GM21528 (cell line): ENCODE data around the gene TMTC1.

ENCODE experiments used
- ATAC-seq: cut with Tn5 transposase; IDR thresholded peaks from one replicate; pipeline ENCODE4 v1.9.1; 2021; ENCODE audit warnings: mild to moderate bottlenecking, moderate library complexity; ENCODE audit not compliant: unreplicated experiment, low FRiP score

TMTC1 gene

DNA sequence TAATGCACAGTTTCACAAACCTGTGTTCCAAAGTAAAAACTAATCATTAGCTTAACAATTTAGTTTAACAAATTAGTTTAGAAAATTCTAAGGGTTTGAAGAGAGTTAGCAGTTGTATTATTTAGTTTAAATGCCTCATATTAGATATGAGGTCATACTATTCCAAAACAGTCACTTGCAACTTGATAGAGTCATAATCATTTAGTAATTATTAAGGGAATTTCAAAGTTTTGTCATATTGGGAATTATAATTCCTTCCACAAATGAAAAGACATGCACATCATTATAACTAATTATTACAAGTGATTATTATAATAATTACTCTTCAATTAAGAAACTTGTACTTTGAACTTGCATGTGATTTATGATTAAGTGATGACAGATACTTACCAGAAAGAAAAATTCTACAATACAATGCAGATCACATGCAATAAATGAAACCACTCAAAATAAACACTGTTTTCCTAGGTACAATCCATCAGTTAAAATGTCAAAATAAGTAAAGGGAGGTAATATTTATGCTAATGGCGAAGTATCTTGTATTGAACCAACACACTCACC lies 66.1 kb downstream of the TMTC1 start:
- no peak for ATAC-seq

- no peak for ATAC-seq
These were observed 68.8 kb downstream of the TMTC1 start for GRCh38 chr12:29714966-29715365.

- ATAC-seq: no peak
These were observed 70.0 kb downstream of the TMTC1 start for GRCh38 chr12:29713729-29714128.

DNA sequence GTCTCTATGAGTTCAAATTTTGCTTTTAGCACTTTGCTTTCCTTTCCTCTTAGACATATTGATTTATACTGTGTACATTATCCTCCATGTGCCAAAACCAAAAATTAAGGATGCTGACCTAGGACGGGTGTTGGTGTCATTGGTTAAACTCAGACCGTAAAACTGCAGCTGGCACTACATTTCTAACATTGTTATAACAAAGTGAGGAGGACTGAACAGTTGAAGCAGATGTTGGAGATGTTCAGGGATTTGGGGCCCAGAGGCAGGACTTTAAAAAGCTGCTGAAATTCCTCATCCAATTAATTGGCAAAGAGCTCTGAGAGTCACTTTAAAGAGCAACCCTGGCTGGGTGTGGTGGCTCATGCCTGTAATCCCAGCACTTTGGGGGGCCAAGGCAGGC lies 72.4 kb downstream of the TMTC1 start:
- no peak for ATAC-seq

DNA sequence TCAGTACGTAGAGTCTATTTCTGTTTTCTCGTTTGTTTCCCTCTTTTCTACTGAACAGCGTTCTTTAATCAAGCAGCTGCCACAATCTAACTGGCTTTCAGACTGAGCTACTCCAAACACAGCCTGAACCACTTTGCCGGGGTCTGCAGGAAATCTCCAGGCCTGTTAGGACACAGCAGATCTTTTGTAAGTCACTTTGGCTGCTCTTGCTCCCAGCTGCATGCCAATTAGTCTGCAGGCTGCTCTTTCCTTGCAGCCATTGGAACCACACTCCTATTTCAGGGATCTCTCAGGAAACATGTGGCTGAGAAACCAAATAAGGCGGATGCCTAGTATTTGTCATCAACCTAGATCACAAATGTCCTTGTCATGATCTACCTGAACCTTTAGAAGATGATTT lies 73.6 kb downstream of the TMTC1 start:
- no peak for ATAC-seq

DNA sequence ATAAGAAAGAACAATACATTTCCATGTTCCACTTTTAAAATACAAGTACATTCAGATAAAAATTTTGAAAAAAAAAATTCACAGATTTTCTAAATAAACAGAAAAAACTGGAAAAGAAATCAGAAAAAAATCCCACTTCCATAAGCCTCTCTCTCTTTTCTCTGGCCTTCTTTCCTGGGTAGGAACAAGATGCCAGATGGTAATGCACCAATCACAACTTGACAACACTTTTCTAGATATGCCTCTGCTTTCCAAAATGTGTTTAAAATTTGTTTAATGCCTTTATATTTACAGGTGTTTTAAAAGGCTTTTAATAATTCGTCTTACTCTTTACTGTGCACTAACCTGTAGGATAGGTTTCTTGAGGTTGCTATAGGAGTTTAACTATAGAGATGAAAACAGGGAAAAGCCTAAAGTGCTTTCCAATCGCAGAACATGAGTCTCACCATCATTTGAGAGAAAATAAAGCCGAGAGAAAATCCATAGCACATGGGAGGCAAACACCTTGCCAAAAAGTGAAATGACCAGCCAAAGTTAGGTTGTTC lies 74.2 kb downstream of the TMTC1 start:
- no peak for ATAC-seq

DNA sequence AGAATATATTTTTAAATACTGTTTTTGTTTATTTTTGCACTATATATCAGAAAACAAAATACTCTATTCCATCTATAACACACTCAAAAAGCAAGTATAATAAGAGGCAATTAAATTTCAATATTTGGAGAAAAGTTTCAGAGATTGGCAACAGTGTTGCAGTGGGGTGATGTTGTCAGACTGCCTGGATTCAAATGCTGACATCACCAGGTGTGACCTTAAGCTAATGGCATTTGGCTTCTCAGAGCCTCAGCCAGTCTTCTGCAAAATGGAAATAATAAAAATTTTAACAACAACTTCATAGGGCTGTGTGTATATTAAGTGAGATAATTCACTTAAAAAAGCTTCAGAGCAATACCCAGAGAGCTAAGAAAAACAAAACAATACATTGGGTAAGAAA lies 74.7 kb downstream of the TMTC1 start:
- no peak for ATAC-seq

DNA sequence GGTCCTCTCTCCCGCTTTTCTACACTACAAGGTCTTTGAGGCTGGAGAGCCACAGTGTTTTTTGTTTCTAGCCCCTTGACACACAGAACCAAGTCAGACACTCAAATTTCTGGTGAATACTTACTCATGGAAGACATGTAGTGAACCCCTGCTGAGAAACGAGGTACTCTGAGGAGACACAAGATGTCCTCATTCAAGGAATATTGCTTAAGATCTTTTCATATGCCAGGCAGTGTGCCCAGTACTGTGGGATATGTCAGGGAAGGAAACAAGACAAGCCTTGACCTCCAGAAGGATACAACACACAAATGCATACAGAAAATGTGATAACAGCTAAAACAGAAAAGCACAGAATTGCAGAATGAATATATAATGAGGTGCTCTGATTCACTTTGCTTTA lies 75.9 kb downstream of the TMTC1 start:
- ATAC-seq: no peak

DNA sequence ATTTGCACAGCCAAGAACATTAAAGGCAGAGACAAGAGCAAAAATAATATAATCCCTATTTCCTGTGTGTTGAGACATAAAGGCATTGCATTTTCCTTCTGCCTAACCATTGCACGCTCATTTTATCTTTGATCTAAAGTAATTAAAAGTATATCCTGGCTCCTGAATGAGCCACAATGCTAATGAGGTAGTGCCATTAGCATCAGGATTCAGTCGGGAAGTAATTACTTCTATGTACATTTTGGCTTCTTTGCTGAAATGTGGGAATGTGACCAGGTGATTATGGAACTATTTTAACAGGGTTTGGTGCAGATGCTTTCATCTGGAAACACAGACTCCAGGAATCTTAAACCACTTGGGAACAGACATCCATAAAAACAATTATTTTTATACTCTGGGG lies 77.4 kb downstream of the TMTC1 start:
- ATAC-seq: no peak

DNA sequence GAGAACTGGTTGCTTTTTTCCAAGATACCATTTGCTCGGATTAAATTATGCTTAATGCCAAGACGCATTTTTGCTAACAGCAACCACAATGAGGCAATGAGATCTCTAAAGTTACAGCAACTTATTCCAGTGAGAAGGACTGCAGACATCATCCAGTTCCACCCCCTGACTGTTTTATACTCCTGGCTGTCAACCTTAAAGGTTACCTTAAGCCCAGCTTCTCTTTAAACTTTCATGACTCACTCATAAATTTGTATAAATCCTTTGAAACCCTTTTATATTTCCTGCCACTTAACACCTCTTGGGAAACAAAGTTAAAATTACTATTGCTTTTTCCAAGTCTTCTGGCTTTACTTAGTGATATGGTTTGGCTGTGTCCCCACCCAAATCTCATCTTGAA lies 80.2 kb downstream of the TMTC1 start:
- ATAC-seq: no peak

DNA sequence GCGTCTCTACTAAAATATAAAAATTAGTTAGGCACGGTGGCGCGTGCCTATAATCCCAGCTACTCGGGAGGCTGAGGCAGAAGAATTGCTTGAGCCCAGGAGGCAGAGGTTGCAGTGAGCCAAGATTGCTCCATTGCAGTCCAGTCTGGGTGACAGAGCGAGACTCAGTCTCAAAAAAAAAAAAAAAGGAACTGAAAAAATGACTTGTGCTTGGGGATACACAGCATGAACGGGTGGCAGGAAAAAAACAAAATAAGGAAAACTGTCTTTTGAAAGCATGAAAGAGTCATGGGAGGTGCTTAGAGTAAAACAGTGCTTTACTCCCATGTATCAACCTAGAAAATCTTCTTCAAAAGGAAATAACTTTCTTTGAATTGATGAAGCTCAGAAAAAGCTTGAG lies 80.8 kb downstream of the TMTC1 start:
- ATAC-seq: no peak

- no peak for ATAC-seq
These were observed 81.5 kb downstream of the TMTC1 start for GRCh38 chr12:29702222-29702621.

DNA sequence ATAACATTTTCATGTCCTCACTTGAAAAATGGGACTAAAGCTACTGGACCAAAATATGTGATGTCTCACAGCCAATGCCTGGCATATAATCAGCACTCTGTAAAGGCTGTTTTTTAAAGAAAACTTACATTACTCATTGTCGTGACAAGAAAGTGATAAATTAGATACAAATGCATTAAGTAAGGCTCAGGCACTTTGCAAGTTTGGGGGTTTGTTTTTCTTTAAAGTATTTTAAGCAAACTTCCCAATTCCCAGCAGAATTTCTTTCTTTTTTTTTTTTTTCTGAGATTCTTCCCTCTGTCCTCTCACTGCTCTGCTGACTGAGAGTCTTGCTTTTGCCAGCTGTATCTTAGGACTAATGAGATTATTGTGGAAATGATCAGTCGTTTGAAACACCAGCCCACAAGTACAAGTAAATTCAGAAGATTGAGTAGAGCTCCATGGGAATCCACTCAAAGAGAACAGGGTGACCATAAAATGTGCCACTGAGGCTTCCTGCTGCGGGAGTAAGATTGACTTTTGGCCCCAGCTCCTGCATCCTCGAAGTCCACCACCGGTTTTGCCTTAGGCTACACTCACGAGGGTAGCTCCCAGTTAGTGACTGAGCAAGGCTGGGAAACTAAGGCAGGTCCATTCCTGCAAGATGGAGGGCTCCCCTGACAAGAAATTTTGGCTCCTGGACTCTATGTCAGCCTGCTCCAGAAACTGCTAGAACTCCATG lies 82.8 kb downstream of the TMTC1 start:
- no peak for ATAC-seq

DNA sequence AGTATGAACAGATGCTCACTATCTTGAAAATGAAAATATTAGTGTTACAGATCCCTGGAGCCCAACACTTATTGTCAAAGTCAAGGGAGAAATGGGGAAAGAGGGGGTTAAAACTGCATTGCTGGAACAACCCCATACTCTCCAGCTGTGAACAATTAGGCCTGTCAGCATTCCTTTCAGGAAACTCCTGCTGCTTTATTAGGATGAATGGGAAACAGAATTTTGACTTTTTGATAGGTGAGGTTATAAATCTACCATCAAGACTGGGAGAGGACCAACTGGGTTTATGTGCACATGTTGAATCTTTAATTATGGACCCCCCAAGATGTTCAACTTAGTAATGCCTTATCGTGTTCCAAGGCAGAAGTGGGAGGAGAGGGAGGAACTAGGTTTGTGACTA lies 85.0 kb downstream of the TMTC1 start:
- ATAC-seq: no peak

GRCh38 chr12:29695800-29696199 lies 87.9 kb downstream of the TMTC1 start:
- ATAC-seq: no peak

DNA sequence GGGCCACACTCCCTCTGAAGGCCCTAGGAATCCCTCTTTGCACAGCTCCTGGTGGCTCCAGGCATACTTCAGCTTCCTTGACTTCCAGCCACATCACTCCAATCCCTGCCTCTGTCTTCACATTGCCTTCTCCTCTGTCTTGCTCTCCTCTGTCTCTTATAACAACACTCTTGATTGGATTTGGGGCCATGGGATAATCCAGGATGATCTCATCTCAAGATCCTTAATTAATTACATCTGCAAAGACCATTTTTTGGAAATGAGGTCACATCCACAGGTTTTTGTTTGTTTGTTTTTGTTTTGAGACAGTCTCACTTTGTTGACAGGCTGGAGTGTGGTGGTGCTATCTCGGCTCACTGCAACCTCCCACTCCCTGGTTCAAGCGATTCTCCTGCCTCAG lies 88.7 kb downstream of the TMTC1 start:
- no peak for ATAC-seq

- no peak for ATAC-seq
These were observed 89.7 kb downstream of the TMTC1 start for GRCh38 chr12:29694002-29694401.

DNA sequence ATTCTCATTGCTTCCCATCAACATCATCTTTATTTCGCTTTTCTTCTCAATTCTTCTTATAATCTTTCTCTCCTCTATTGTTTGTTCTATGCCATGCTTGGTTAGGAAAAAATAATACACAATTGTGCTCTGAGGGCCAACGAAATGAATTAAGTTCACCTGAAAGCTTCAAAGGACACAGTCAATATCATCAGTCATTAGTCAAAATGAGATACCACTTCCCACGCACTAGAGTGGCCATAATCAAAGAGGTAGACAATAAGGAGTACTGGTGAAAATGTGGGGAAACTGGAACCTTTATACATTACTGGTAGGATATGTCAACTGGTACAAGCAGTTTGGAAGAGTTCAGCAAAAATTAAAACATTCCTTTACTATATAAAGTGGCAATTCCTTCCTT lies 91.5 kb downstream of the TMTC1 start:
- no peak for ATAC-seq

DNA sequence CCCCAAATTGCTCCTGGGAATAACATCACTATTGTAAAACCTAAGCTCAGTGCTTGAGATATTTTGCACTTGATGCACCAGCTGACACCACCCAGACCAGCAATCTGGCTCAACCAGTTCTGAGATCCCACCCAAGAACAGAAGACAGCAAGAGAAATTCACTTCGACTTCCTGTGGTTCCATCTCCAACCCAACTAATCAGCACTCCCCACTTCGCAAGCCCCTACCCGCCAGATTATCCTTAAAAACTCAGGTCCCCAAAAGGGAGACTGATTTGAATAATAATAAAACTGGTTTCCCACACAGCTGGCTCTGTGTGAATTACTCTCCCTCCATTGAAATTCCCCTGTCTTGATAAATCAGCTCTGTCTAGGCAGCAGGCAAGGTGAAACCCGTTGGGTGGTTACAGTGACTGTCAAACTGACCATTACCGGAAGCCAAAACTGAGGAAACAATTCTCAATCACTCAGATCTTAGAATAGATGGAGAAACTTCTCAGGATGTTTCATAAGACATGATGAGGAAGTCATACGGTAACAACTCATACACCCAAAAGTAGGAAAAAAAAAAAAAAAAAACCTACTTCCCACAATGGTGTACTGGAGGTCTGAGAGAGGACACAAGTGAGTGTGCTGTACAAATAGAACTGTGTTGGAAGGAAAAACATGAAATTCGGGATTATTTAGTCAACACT lies 92.4 kb downstream of the TMTC1 start:
- no peak for ATAC-seq

DNA sequence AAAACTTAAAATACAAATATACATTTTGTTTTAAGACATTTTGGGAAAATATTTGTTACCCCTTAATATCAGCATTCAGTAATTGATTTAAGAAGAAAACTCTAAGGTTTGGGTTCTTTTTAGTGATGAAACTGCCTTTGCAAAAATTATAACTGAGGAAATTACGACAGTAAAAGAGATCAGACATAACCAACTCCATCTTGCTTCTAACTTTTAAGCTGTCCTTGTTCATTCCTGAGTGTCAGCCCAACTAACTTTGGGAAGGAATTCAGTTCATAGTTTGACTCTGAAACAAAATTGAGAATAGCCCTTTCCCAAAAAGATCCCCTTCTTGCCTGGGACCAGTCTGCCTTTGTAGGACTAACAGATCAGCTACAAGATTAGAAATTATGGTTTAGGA lies 93.0 kb downstream of the TMTC1 start:
- no peak for ATAC-seq

DNA sequence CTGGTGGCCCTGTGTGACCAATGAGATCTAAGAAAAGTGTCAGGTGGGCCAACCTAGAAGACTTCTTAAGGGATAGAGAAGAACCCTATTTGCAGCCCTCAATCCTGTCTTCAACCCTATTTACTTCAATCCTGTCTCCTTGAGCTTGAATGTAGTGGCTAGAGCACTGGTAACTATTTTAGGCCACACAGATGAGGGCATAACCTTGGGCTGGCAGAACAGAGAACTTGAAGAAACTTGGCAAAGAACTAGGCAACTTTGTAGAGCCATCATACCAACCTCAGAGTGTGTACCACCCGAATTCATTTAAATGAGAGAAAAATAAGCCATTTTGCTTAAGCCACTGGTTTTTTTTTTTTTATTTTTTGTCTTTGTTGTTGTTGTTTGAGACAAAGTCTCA lies 94.8 kb downstream of the TMTC1 start:
- ATAC-seq: no peak

DNA sequence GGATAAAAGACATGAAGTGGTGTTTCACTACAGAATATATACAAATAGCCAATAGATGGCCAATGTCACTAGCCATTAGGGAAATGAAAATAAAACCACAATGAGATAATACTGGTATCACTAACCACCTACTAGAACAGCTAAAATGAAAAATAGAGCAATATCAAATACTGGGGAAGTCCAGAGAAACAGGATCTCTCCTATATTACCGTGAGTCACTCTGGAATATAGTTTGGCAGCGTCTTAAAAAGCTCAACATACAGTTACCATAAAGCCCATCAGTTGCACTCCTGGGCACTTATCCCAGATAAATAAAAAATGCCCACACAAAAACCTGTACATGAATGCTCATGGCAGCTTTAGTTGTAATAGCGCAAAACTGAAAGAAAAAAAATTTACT lies 101.7 kb downstream of the TMTC1 start:
- ATAC-seq: no peak
